HAP-1 (cell line): ENCODE results near the gene VAC14.

Source experiments
- DNase-seq, 2 experiments: peaks; one replicate each; pipeline ENCODE4 v3.0.0-alpha.2; 2016 to 2020; ENCODE audit warnings: low spot score in 2 of 2
- H3K27me3 ChIP-seq: fragments of 250-450 bp; sonication (Bioruptor Pico); 2 replicates; pipeline ENCODE4 v1.5.1; 2020; ENCODE audit warnings: low read depth, mild to moderate bottlenecking, moderate library complexity
- H3K36me3 ChIP-seq: fragments of 250-450 bp; sonication (Bioruptor Pico); replicated peaks from 2 replicates; pipeline ENCODE4 v1.5.1; 2020; ENCODE audit warnings: mild to moderate bottlenecking
- H3K4me1 ChIP-seq: fragments of 250-450 bp; sonication (Bioruptor Pico); 2 replicates; pipeline ENCODE4 v1.5.1; 2020; ENCODE audit warnings: mild to moderate bottlenecking
- H3K4me3 ChIP-seq: fragments of 250-450 bp; sonication (Bioruptor Pico); 2 replicates; pipeline ENCODE4 v1.5.1; 2020; ENCODE audit warnings: mild to moderate bottlenecking, moderate library complexity
- H3K9me3 ChIP-seq: fragments of 250-450 bp; sonication (Bioruptor Pico); 2 replicates; pipeline ENCODE4 v1.5.1; 2020; ENCODE audit warnings: mild to moderate bottlenecking, moderate library complexity
- in situ Hi-C: fragments of 300-500 bp; cut with MboI; formaldehyde crosslinking; loops from 3 replicates; pipeline ENCODE4 v1.14.3; 2020; ENCODE audit warnings: low sequenced_read_pairs, inconsistent platforms, mixed read lengths

VAC14 gene

DNA sequence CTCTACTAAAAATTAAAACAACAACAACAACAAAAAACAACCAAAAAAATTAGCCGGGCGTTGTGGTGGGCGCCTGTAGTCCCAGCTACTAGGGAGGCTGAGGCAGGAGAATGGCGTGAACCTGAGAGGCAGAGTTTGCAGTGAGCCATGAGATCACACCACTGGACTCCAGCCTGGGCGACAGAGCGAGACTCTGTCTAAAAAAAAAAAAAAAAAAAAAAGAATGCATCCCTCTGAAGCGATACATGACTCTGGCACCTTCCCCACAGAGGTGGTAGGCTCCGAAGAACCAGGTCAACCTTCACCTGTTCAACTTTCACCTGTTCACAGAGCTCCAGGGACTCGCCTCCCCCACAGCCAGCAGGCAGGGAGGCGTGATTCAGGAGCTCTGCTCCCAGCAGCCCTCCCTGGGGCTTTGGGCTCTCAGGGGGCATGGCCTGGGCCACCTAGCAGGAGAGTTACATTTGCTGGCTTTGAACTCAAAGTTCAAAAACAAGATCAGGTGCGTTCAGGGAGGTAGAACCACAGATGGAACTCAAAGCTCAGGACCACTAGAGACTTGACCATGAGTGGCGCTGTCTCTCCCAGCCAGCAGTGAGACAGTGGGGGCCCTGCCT is 5.6 kb downstream of the VAC14 start:
- Histone ChIP-seq H3K36me3 (no peaks in the 10 kb centered on the region), H3K27me3 (no peaks in the 10 kb centered on the region), H3K4me1 (peaks cover 6% of the 10 kb centered on the region), H3K9me3 (no peaks in the 10 kb centered on the region), H3K4me3 (no peak overlapping the region)
- in situ Hi-C loops = no loop called here
- DNase-seq = no peak

DNA sequence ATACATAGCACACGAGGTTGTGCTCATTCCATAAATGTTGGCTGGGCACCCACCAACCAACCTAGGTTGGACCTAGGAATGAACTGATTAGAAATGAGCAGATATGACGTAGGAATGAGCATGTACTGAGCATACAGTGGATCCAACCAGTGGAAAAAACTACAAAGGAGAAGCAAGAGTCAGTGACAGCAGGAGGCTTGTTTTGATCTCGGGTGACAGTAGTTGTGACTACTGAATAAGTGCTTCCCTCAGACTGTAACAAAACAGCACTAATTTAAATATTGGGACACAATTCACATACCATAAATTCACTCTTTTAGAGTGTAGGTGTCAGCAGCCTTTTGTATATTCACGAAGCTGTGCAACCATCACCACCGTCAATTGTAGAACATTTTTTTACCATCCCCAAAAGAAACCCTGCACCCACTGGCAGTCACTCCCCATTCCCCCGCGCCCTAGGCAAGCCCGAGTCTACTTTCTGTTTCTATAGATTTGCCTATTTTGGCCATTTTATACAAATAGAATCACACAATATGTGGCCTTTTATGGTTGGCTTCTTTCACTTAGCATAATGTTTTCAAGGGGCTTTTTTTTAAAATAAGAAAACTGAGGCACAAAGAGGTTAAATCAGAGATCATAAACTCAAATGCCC is 7.0 kb downstream of the VAC14 start:
- no peak for DNase-seq
- no peaks in the 10 kb centered on the region for H3K27me3 ChIP-seq
- in situ Hi-C loops = no loop called here
- no peaks in the 10 kb centered on the region for H3K36me3 ChIP-seq
- no peak overlapping the region for H3K4me3 ChIP-seq
- no peaks in the 10 kb centered on the region for H3K4me1 ChIP-seq
- H3K9me3 ChIP-seq = no peaks in the 10 kb centered on the region

- DNase-seq = no peak
- no peaks in the 10 kb centered on the region for H3K27me3 ChIP-seq
- H3K36me3 ChIP-seq = peaks cover 2% of the 10 kb centered on the region
- H3K4me1 ChIP-seq = no peaks in the 10 kb centered on the region
- H3K9me3 ChIP-seq = no peaks in the 10 kb centered on the region
- in situ Hi-C loops = no loop called here
- no peak overlapping the region for H3K4me3 ChIP-seq
These were observed 10.1 kb downstream of the VAC14 start for GRCh38 chr16:70790815-70791214.

DNA sequence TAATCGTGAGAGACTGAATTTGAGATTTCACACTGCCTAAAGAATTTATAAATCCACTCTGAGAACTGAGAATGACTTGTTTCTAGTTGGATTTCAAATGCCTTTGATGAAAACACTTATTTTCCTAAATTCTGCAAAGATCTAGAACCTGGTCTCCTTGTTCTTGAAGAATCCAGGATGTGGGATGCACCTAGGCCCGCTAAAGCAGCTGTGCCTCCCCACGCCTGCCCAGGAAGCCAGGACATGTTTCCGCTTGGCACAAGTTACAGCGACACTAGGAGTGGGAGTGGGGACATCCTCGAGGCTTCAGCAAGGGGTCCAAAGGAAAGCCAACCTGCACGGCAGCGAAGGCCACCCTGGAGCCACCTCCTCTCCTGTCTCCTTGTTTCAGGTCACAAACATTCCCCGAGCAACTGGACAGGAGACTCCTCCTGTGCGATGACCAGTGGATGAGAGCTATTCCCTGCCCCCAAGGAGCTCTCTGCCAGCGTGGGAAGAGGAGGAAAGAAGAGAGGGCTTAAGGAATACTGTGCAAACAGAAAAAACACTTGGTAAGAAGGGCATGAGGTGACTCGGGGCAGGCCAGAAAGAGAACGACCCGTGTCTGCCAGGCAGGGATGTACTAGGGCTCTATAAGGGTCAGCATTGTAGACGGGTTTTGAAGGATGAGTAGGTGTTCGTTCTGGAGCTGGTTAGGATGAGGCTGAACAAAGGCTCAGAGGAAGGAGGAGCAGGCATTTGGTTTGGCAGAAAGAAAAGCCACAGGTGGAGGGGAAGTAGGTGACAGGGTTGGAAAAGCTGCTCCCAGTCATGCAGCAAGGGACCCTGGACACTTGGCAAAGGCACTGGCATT is 11.1 kb downstream of the VAC14 start:
- no peak for DNase-seq
- in situ Hi-C loops = no loop called here
- H3K4me1 ChIP-seq = no peaks in the 10 kb centered on the region
- H3K36me3 ChIP-seq = peaks cover 8% of the 10 kb centered on the region
- H3K4me3 ChIP-seq = no peak overlapping the region
- no peaks in the 10 kb centered on the region for H3K9me3 ChIP-seq
- H3K27me3 ChIP-seq = no peaks in the 10 kb centered on the region

DNA sequence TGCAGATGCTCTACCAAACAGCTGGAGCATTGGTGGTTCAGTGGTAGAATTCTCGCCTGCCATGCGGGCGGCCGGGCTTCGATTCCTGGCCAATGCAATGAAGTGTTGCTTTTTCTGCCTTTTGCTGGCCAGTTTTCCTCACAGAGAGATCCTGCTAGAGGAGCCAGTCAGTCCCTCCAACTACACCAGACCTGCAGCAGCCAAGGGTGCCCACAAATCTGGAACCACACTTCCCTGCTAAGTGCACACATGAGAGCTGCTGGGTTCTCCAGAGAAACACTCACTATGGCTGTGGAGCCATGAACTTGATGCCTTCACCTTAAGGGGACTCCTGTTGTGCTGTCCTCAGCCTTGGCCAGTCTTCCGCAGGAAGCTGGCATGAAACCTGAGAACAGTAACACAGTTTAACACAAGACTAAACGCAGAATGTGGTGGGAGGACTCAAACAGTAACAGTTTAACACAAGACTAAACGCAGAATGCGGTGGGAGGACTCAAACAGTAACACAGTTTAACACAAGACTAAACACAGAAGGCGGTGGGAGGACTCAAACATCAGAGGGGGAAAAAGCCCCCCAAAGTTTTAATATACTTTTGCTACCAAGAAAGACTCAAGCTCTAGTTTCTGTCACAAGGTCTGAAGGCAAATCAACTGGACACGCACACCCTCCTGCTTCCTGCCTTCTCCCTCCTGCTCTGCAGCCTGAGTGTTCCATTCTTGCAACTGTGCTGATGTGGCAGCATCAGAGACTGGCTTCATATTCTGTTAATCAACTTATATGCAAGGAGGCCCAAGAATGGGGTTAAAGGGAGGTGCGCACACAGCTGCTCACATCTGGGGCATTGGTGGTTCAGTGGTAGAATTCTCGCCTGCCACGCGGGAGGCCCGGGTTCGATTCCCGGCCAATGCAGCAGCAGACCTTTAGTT is 12.0 kb downstream of the VAC14 start:
- H3K4me1 ChIP-seq = no peaks in the 10 kb centered on the region

GRCh38 chr16:70786020-70786755 is 14.8 kb downstream of the VAC14 start:
- H3K4me1 ChIP-seq = no peaks in the 10 kb centered on the region

More for the DNA sequence above, 12.0 kb downstream of the VAC14 start:
- peaks cover 17% of the 10 kb centered on the region for H3K36me3 ChIP-seq
- no peak for DNase-seq
- in situ Hi-C loops = no loop called here
- H3K9me3 ChIP-seq = no peaks in the 10 kb centered on the region
- H3K27me3 ChIP-seq = no peaks in the 10 kb centered on the region
- H3K4me3 ChIP-seq = no peak overlapping the region

DNA sequence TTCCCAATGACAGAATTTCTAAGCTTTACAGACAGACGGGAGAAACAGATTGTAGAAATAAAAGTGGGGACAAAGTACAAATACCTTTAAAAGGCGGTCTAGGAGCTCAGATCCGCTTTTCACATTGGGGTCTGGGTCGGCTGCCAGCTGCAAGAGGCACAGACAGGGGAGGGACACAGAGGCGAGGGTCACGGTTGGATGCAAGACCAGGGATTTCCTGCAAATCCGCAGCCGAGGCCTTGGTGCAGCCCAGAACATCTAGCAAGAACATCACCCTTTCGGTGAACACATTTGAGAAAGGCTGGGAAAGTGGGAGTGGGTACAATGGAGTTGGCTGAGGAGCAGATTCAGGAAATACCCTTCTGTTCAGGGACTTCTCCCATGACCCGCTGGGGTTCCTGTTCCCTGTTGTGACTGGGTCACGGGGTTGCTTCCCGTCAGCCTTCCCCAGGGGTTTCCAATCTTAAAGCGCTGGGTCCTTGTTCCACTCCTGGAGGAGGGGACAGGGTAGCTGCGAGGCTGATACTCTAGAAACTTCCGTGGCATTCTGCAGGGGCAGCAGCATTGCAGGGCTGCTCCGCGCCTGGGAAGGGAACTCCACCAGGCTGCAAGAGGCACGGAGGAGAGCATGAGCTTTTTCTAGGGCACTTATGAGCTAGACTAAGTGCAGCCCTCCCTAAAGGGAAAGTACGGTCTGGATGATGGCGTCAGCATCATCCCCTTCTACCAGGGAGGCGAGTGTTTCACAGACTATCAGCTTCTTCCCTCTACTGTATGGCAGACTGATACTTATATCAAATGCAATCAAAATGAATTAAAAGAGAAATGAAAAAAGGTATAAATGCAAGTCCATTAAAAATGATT is 16.0 kb downstream of the VAC14 start:
- DNase-seq = no peak
- peaks cover 46% of the 10 kb centered on the region for H3K36me3 ChIP-seq
- no peaks in the 10 kb centered on the region for H3K9me3 ChIP-seq
- no peaks in the 10 kb centered on the region for H3K4me1 ChIP-seq
- H3K27me3 ChIP-seq = no peaks in the 10 kb centered on the region
- in situ Hi-C loops = no loop called here
- no peak overlapping the region for H3K4me3 ChIP-seq

More at GRCh38 chr16:70786020-70786755, 14.8 kb downstream of the VAC14 start:
- DNase-seq = no peak
- peaks cover 34% of the 10 kb centered on the region for H3K36me3 ChIP-seq
- H3K4me3 ChIP-seq = no peak overlapping the region
- in situ Hi-C loops = no loop called here
- H3K9me3 ChIP-seq = no peaks in the 10 kb centered on the region
- H3K27me3 ChIP-seq = no peaks in the 10 kb centered on the region

GRCh38 chr16:70782237-70782636 is 18.7 kb downstream of the VAC14 start:
- peaks cover 59% of the 10 kb centered on the region for H3K36me3 ChIP-seq
- no peaks in the 10 kb centered on the region for H3K4me1 ChIP-seq
- H3K4me3 ChIP-seq = no peak overlapping the region
- no peaks in the 10 kb centered on the region for H3K27me3 ChIP-seq
- H3K9me3 ChIP-seq = no peaks in the 10 kb centered on the region
- in situ Hi-C loops = no loop called here
- no peak for DNase-seq

GRCh38 chr16:70781800-70782199 is 19.2 kb downstream of the VAC14 start:
- Histone ChIP-seq H3K27me3 (no peaks in the 10 kb centered on the region), H3K4me1 (no peaks in the 10 kb centered on the region), H3K36me3 (peaks cover 59% of the 10 kb centered on the region), H3K9me3 (no peaks in the 10 kb centered on the region), H3K4me3 (no peak overlapping the region)
- in situ Hi-C loops = no loop called here
- no peak for DNase-seq

GRCh38 chr16:70780546-70780945 is 20.4 kb downstream of the VAC14 start:
- peaks cover 54% of the 10 kb centered on the region for H3K36me3 ChIP-seq

DNA sequence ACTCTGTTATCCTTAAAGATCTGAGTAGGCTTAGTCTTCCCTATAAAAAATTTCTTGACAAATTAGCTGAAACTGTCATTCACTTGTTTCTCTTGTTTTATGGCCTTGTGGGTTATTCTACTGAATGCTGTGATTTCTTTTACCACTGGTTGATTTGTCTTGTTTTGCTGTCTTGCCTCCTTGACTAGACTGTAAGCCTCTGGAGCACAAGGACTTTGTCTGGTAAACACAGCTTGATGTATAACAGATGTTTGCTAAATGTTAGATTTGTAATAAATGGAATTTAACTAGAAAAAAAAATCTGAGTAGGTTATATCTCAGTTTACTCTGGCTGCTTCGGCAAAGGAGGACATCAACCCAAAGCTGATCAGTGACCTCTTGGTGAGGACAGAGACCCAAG is 21.6 kb downstream of the VAC14 start:
- H3K4me1 ChIP-seq = no peaks in the 10 kb centered on the region
- in situ Hi-C loops = no loop called here
- no peaks in the 10 kb centered on the region for H3K9me3 ChIP-seq
- no peak for DNase-seq
- peaks cover 46% of the 10 kb centered on the region for H3K36me3 ChIP-seq
- H3K27me3 ChIP-seq = no peaks in the 10 kb centered on the region
- no peak overlapping the region for H3K4me3 ChIP-seq

More at GRCh38 chr16:70780546-70780945, 20.4 kb downstream of the VAC14 start:
- in situ Hi-C loops = no loop called here
- DNase-seq = no peak
- Histone ChIP-seq H3K4me3 (no peak overlapping the region), H3K9me3 (no peaks in the 10 kb centered on the region), H3K4me1 (no peaks in the 10 kb centered on the region), H3K27me3 (no peaks in the 10 kb centered on the region)

- H3K4me3 ChIP-seq = no peak overlapping the region
- H3K36me3 ChIP-seq = peaks cover 42% of the 10 kb centered on the region
- no peaks in the 10 kb centered on the region for H3K27me3 ChIP-seq
- peak; percentile 19 to 49 for DNase-seq
- H3K4me1 ChIP-seq = no peaks in the 10 kb centered on the region
- in situ Hi-C loops = no loop called here
- H3K9me3 ChIP-seq = no peaks in the 10 kb centered on the region
These were observed 22.1 kb downstream of the VAC14 start for GRCh38 chr16:70778901-70779309.
